PC-9 (cell line): ENCODE data around the gene KRT37. TPM values are rescaled to one million over a fixed set of nuclear protein-coding genes. Genes with fewer than 3 reads are reported as not detected.

Experiments used
- BruUV-seq: library from RNA; stranded (reverse); fragments of 400-500 nt; replicated peaks from 2 replicates; lab custom pipeline; 2021; lab: Mats Ljungman, UMichigan
- CTCF ChIA-PET: fragments of 300-600 bp; sonication (Branson Sonifier 250); formaldehyde crosslinking; loops from one replicate; lab custom pipeline; 2022; ENCODE audit warnings: antibody characterized with exemption; lab: Charles Lee
- POLR2A ChIA-PET: fragments of 300-600 bp; sonication (Branson Sonifier 250); formaldehyde crosslinking; loops from one replicate; lab custom pipeline; 2022; ENCODE audit warnings: antibody characterized with exemption; ENCODE audit not compliant: unreplicated experiment; lab: Charles Lee
- DNase-seq, 2 experiments: peaks; one replicate each; pipeline versions ENCODE4 v3.0.0 to v3.0.0-alpha.2; 2015 to 2022; ENCODE audit warnings: mixed read lengths in 1 of 2
- H2AFZ ChIP-seq: fragments of 200-600 bp; sonication (generic); 2 replicates; pipeline ENCODE4 v1.8.1; 2017; ENCODE audit warnings: antibody characterized with exemption
- H3F3A ChIP-seq: fragments of 200-600 bp; sonication (generic); 2 replicates; pipeline ENCODE4 v1.8.1; 2017; ENCODE audit warnings: antibody characterized with exemption, mild to moderate bottlenecking, low read depth; ENCODE audit not compliant: insufficient read depth
- H3K27ac ChIP-seq: fragments of 200-600 bp; sonication (generic); 2 replicates; pipeline ENCODE4 v1.6.1; 2016; ENCODE audit warnings: mixed run types
- H3K27me3 ChIP-seq: fragments of 200-600 bp; sonication (generic); 2 replicates; pipeline ENCODE4 v1.6.1; 2016; ENCODE audit warnings: low read depth, mixed run types; ENCODE audit not compliant: insufficient read depth
- H3K36me3 ChIP-seq: fragments of 200-600 bp; sonication (generic); 2 replicates; pipeline ENCODE4 v1.6.1; 2016; ENCODE audit warnings: low read depth, mixed run types
- H3K4me1 ChIP-seq: fragments of 200-600 bp; sonication (generic); replicated peaks from 2 replicates; pipeline ENCODE4 v1.6.1; 2016; ENCODE audit warnings: mixed run types; ENCODE audit not compliant: insufficient read depth
- H3K4me2 ChIP-seq: fragments of 200-600 bp; sonication (generic); 2 replicates; pipeline ENCODE4 v1.6.1; 2017; ENCODE audit warnings: mixed run types
- H3K4me3 ChIP-seq: fragments of 200-600 bp; sonication (generic); 2 replicates; pipeline ENCODE4 v1.6.1; 2016; ENCODE audit warnings: mixed run types
- H3K79me2 ChIP-seq: fragments of 200-600 bp; sonication (generic); 2 replicates; pipeline ENCODE4 v1.6.1; 2017; ENCODE audit warnings: low read depth, mixed run types
- H3K9me2 ChIP-seq: fragments of 200-600 bp; sonication (generic); 2 replicates; pipeline ENCODE4 v1.8.1; 2017; ENCODE audit warnings: mild to moderate bottlenecking; ENCODE audit not compliant: insufficient read depth
- H3K9me3 ChIP-seq: fragments of 200-600 bp; sonication (generic); 2 replicates; pipeline ENCODE4 v1.8.1; 2016; ENCODE audit warnings: low read depth; ENCODE audit not compliant: insufficient read depth
- H4K20me1 ChIP-seq: fragments of 200-600 bp; sonication (generic); 2 replicates; pipeline ENCODE4 v1.8.1; 2017; ENCODE audit not compliant: insufficient read depth
- EZH2 ChIP-seq: fragments of 200-600 bp; sonication (generic); IDR thresholded peaks from 2 replicates; pipeline ENCODE4 v1.8.0; 2017; ENCODE audit warnings: antibody characterized with exemption, low read depth
- intact Hi-C: fragments of 100-400 bp; cut with micrococcal nuclease; formaldehyde crosslinking; loops from one replicate; pipeline ENCODE4 v1.10.0; 2022; ENCODE audit not compliant: unreplicated experiment
- total RNA-seq: library from RNA; stranded (reverse); gene quantifications from 2 replicates; pipeline ENCODE4 v1.2.3, GENCODE V29; 2021
- TF ChIP-seq, protein P1 (sequence below): fragments of 200-600 bp; sonication (generic); conservative IDR thresholded peaks from 2 replicates; pipeline ENCODE4 v1.6.1; 2017; ENCODE audit warnings: mixed run types, antibody characterized with exemption, mild to moderate bottlenecking, moderate library complexity

KRT37 gene
- total RNA-seq, 1 experiment from 2014 or later: not detected

DNA sequence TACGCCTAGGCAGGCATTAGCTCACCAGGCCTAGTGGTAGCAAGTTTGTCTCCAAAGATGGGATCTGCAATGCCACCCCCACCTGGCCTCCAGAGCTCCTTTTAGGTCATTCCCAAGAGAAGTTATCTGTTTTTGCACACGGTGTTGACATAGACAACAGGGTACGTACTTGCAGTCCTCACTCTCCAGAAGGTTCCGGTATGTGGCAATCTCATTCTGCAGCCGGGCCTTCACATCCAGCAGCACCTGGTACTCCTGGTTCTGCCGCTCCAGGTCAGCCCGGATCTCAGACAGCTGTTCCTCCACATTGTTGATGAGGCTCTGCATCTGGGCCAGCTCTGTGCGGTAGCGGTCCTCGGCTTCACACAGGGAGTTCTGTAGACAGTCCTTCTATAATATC lies 17.2 kb downstream of the KRT37 start:
- BruUV-seq: no TSS peak
- H3K4me3 ChIP-seq: no peak overlapping the region
- no peak overlapping the region for H3K4me2 ChIP-seq
- TF ChIP-seq EZH2: no peak
- no peaks in the 10 kb centered on the region for H3K36me3 ChIP-seq
- H2AFZ ChIP-seq: no peak overlapping the region
- H3K9me3 ChIP-seq: no peaks in the 10 kb centered on the region
- DNase-seq: no peak
- H3K4me1 ChIP-seq: peaks cover 45% of the 10 kb centered on the region
- CTCF ChIA-PET: interaction anchor here (1.3 kb wide), 1 partner anchor 142 kb away, joined by 3 read pairs; no protein-coding TSS in a partner anchor
- H3F3A ChIP-seq: peaks cover 34% of the 10 kb centered on the region
- POLR2A ChIA-PET: no interaction called here
- no peak overlapping the region for H3K27ac ChIP-seq
- no peaks in the 10 kb centered on the region for H3K27me3 ChIP-seq
- intact Hi-C loops: loop anchor here (2.0 to 5.0 kb wide), 2 partner anchors 142 to 605 kb away; no protein-coding TSS in a partner anchor
- no peaks in the 10 kb centered on the region for H4K20me1 ChIP-seq
- H3K79me2 ChIP-seq: no peaks in the 10 kb centered on the region
- no peaks in the 10 kb centered on the region for H3K9me2 ChIP-seq

DNA sequence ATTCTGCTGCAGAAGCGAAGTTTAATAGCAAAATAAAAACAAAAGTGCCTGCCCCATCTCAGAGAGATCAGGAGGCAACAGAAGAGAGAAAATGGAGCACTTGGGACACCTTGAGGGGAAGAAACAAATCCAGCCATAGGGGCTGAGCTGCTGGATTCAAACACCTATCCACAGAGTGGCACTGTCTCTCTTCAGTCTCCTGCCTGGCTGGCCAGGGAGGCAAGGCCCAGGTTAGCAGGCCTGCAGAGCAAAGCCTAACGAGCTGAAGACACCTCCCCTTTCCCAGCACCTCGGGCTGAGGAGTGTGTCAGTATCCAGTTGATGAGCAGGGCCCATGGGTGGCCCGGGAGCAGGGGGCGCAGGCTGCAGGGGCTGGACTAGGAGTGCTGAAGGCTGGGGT lies 18.2 kb downstream of the KRT37 start:
- no peak overlapping the region for H2AFZ ChIP-seq
- CTCF ChIA-PET: interaction anchor here (0.5 to 0.7 kb wide), 3 partner anchors 142 to 604 kb away, joined by 3 to 8 read pairs (median 3); no protein-coding TSS in a partner anchor
- no peaks in the 10 kb centered on the region for H4K20me1 ChIP-seq
- intact Hi-C loops: loop anchor here (2.0 to 5.0 kb wide), 2 partner anchors 143 to 604 kb away; no protein-coding TSS in a partner anchor
- no peaks in the 10 kb centered on the region for H3K36me3 ChIP-seq
- no peak overlapping the region for H3K4me3 ChIP-seq
- no peaks in the 10 kb centered on the region for H3K9me3 ChIP-seq
- DNase-seq: peak; percentile 35 to 59
- no peak overlapping the region for H3K4me2 ChIP-seq
- no peak for TF ChIP-seq EZH2
- TF ChIP-seq, protein P1, sequence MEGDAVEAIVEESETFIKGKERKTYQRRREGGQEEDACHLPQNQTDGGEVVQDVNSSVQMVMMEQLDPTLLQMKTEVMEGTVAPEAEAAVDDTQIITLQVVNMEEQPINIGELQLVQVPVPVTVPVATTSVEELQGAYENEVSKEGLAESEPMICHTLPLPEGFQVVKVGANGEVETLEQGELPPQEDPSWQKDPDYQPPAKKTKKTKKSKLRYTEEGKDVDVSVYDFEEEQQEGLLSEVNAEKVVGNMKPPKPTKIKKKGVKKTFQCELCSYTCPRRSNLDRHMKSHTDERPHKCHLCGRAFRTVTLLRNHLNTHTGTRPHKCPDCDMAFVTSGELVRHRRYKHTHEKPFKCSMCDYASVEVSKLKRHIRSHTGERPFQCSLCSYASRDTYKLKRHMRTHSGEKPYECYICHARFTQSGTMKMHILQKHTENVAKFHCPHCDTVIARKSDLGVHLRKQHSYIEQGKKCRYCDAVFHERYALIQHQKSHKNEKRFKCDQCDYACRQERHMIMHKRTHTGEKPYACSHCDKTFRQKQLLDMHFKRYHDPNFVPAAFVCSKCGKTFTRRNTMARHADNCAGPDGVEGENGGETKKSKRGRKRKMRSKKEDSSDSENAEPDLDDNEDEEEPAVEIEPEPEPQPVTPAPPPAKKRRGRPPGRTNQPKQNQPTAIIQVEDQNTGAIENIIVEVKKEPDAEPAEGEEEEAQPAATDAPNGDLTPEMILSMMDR: peak; percentile 27; the same call in 1 of the 2 replicates
- BruUV-seq: no TSS peak
- H3K27ac ChIP-seq: no peak overlapping the region
- H3K9me2 ChIP-seq: no peaks in the 10 kb centered on the region
- peaks cover 32% of the 10 kb centered on the region for H3F3A ChIP-seq
- no peaks in the 10 kb centered on the region for H3K27me3 ChIP-seq
- peaks cover 48% of the 10 kb centered on the region for H3K4me1 ChIP-seq
- H3K79me2 ChIP-seq: no peaks in the 10 kb centered on the region
- POLR2A ChIA-PET: interaction anchor here (0.5 to 0.9 kb wide), 2 partner anchors 143 to 249 kb away, joined by 3 to 11 read pairs; no protein-coding TSS in a partner anchor

DNA sequence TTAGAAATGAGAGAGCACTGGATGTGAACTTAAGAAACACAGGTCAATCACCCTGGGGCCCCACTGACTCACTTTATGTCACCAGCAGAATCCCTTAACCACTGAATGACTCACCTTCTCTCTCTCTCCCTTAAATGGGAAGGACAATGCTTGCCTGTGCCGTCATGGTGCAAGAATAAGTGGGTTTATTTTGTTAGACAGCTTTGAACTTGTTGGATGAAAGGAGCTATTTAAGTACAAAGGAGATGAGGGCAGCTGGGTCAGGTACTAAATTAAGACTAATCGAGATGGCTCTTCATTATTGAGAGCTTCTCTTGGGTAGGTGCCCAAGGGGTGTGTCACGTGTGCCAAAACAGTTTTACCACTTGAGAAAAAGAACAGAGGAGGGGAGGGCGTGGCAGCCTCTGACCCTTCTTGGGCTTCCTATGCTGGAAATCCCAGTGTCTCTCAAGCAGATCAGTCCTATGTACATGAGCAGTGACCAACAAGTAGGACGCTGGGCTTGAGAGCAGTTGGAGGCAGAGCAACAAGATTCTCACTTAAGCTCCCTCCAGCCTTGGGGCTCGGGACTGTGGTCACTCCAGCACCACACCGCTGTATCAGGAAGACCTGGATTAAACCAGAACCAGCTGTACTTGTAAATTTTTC lies 20.2 kb downstream of the KRT37 start:
- Histone ChIP-seq H3F3A (peaks cover 32% of the 10 kb centered on the region), H3K36me3 (no peaks in the 10 kb centered on the region), H2AFZ (no peak overlapping the region), H3K4me1 (peaks cover 48% of the 10 kb centered on the region), H3K9me2 (no peaks in the 10 kb centered on the region), H4K20me1 (no peaks in the 10 kb centered on the region), H3K4me2 (peak overlapping the region; percentile 58), H3K9me3 (no peaks in the 10 kb centered on the region), H3K79me2 (no peaks in the 10 kb centered on the region), H3K4me3 (no peak overlapping the region), H3K27ac (peak overlapping the region; percentile 89), H3K27me3 (no peaks in the 10 kb centered on the region)
- intact Hi-C loops: loop anchor here (5.0 kb wide), 3 partner anchors 67 to 497 kb away; no protein-coding TSS in a partner anchor
- DNase-seq: peak; percentile 66 to 97
- TF ChIP-seq, protein P1: no peak
- no peak for TF ChIP-seq EZH2
- TSS peak; percentile 86 for BruUV-seq
- ChIA-PET CTCF (interaction anchor here (0.6 to 2.6 kb wide), 4 partner anchors 14 to 152 kb away, joined by 7 to 14 read pairs (median 8); no protein-coding TSS in a partner anchor), POLR2A (interaction anchor here (0.6 to 1.6 kb wide), 4 partner anchors 12 to 89 kb away, joined by 3 to 9 read pairs (median 4); partner anchors contain the start of gene KRT34)
